WTC11 (cell line): ENCODE measurements around the gene HERC2. TPM values are rescaled to one million over a fixed set of nuclear protein-coding genes. Genes with fewer than 3 reads are reported as not detected.
"Not testable (repeated sequence)": the region's sequence is repeated elsewhere in the genome, so short reads cannot be mapped to it uniquely, and the experiment has no call there.

Experiments
- ATAC-seq: fragments of 200-7000 bp; cut with Tn5 transposase; 2 replicates; pipeline ENCODE4 v1.10.0; 2021; ENCODE audit warnings: mild to moderate bottlenecking, moderate library complexity
- CTCF ChIA-PET: fragments of 300-600 bp; sonication (Branson Sonifier 250); formaldehyde crosslinking; loops from one replicate; lab custom pipeline; 2021; ENCODE audit warnings: antibody characterized with exemption; lab: Charles Lee
- POLR2A ChIA-PET: fragments of 350-600 bp; sonication (Branson Sonifier 250); formaldehyde crosslinking; loops from one replicate; lab custom pipeline; 2021; ENCODE audit warnings: antibody characterized with exemption; lab: Charles Lee
- DNase-seq: peaks from one replicate; pipeline ENCODE4 v3.0.0; 2021; ENCODE audit warnings: low spot score
- H3K27ac Mint-ChIP-seq: 2 replicates; pipeline ENCODE4 v1.8.0; 2021; ENCODE audit warnings: mixed read lengths
- H3K27me3 Mint-ChIP-seq: 2 replicates; pipeline ENCODE4 v1.8.0; 2021; ENCODE audit warnings: low read depth, mild to moderate bottlenecking, moderate library complexity, mixed read lengths
- H3K36me3 Mint-ChIP-seq: 2 replicates; pipeline ENCODE4 v1.8.0; 2021; ENCODE audit warnings: mixed read lengths
- H3K4me1 Mint-ChIP-seq: 2 replicates; pipeline ENCODE4 v1.8.0; 2022; ENCODE audit warnings: mixed read lengths
- H3K4me3 Mint-ChIP-seq: 2 replicates; pipeline ENCODE4 v1.8.0; 2021; ENCODE audit warnings: mild to moderate bottlenecking, moderate library complexity, mixed read lengths
- H3K9me3 Mint-ChIP-seq: 2 replicates; pipeline ENCODE4 v1.8.0; 2021; ENCODE audit warnings: mixed read lengths
- CTCF ChIP-seq: fragments of 200-600 bp; IDR thresholded peaks from 2 replicates; pipeline ENCODE4 v1.8.0; 2022; ENCODE audit warnings: antibody characterized with exemption
- ETV6 ChIP-seq: sonication (generic); formaldehyde crosslinking; IDR thresholded peaks from 2 replicates; pipeline ENCODE4 v1.8.1; 2022; ENCODE audit warnings: mild to moderate bottlenecking, missing genetic modification reagents
- FOXJ3 ChIP-seq: sonication (generic); formaldehyde crosslinking; IDR thresholded peaks from 2 replicates; pipeline ENCODE4 v1.9.0; 2021; ENCODE audit warnings: missing genetic modification reagents, mild to moderate bottlenecking, borderline replicate concordance
- IRF1 ChIP-seq: sonication (generic); formaldehyde crosslinking; IDR thresholded peaks from 2 replicates; pipeline ENCODE4 v1.8.0; 2023; ENCODE audit warnings: missing genetic modification reagents
- TEAD1 ChIP-seq: sonication (generic); formaldehyde crosslinking; IDR thresholded peaks from 2 replicates; pipeline ENCODE4 v1.8.0; 2022; ENCODE audit warnings: mild to moderate bottlenecking, missing genetic modification reagents
- TP53 ChIP-seq: sonication (generic); formaldehyde crosslinking; IDR thresholded peaks from 2 replicates; pipeline ENCODE4 v1.8.1; 2023; ENCODE audit warnings: mild to moderate bottlenecking, missing genetic modification reagents
- ZNF232 ChIP-seq: sonication (generic); formaldehyde crosslinking; IDR thresholded peaks from 2 replicates; pipeline ENCODE4 v1.8.0; 2022; ENCODE audit warnings: mild to moderate bottlenecking, missing genetic modification reagents
- ZNF532 ChIP-seq: fragments of 250-450 bp; sonication (Bioruptor Pico); IDR thresholded peaks from 2 replicates; pipeline ENCODE4 v1.9.0; 2021; ENCODE audit warnings: mild to moderate bottlenecking, borderline replicate concordance
- total RNA-seq: library from RNA; stranded (reverse); gene quantifications from 3 replicates; pipeline ENCODE4 v1.2.3, GENCODE V29; 2021
- TF ChIP-seq, protein P1 (sequence below): fragments of 250-450 bp; sonication (Bioruptor Pico); conservative IDR thresholded peaks from 2 replicates; pipeline ENCODE4 v1.9.0; 2021; ENCODE audit warnings: mild to moderate bottlenecking
- TF ChIP-seq, protein P2 (sequence below): fragments of 250-450 bp; sonication (Bioruptor Pico); IDR thresholded peaks from 2 replicates; pipeline ENCODE4 v2.1.2; 2022; ENCODE audit warnings: mild to moderate bottlenecking, moderate library complexity
- TF ChIP-seq, protein P3 (sequence below): sonication (generic); formaldehyde crosslinking; IDR thresholded peaks from 2 replicates; pipeline ENCODE4 v1.8.0; 2022; ENCODE audit warnings: missing genetic modification reagents

HERC2 gene
- total RNA-seq, 1 experiment from 2014 or later = 81.5 TPM

- TF ChIP-seq, protein P1, sequence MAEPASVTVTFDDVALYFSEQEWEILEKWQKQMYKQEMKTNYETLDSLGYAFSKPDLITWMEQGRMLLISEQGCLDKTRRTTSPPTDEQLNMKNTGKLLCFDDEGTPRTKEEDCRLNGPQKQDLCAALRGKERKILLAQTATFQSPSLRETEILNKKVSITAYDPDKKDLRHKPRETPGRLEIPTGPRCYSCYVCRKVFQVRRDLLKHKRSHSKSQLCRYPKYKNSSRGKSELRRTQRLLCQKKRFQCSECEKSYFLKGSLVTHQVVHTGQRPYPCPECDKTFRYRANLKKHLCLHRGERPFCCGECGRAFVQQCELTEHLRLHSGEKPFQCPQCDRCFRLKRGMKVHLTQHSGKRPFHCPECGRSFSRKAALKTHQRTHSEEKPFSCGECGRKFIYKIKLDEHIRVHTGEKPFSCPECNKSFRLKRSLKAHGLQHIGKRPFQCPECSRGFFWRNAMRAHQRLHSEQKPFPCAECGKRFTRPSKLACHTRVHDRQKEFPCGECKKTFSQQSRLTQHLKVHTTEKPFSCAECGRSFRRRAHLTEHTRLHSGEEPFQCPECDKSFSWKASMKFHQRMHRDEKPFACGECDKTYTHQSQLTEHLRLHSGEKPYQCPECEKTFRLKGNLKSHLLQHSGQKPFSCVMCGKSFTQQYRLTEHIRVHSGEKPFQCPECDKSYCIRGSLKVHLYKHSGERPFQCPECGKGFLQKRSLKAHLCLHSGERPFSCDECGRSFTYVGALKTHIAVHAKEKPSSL (CRISPR knock-in tag) = no peak
- no peak for TF ChIP-seq ETV6
- TF ChIP-seq, protein P2, sequence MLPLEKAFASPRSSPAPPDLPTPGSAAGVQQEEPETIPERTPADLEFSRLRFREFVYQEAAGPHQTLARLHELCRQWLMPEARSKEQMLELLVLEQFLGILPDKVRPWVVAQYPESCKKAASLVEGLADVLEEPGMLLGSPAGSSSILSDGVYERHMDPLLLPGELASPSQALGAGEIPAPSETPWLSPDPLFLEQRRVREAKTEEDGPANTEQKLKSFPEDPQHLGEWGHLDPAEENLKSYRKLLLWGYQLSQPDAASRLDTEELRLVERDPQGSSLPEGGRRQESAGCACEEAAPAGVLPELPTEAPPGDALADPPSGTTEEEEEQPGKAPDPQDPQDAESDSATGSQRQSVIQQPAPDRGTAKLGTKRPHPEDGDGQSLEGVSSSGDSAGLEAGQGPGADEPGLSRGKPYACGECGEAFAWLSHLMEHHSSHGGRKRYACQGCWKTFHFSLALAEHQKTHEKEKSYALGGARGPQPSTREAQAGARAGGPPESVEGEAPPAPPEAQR = no peak
- no peak for TF ChIP-seq FOXJ3 (CRISPR knock-in tag)
- TF ChIP-seq TP53 (CRISPR knock-in tag) = no peak
- TF ChIP-seq, protein P3, sequence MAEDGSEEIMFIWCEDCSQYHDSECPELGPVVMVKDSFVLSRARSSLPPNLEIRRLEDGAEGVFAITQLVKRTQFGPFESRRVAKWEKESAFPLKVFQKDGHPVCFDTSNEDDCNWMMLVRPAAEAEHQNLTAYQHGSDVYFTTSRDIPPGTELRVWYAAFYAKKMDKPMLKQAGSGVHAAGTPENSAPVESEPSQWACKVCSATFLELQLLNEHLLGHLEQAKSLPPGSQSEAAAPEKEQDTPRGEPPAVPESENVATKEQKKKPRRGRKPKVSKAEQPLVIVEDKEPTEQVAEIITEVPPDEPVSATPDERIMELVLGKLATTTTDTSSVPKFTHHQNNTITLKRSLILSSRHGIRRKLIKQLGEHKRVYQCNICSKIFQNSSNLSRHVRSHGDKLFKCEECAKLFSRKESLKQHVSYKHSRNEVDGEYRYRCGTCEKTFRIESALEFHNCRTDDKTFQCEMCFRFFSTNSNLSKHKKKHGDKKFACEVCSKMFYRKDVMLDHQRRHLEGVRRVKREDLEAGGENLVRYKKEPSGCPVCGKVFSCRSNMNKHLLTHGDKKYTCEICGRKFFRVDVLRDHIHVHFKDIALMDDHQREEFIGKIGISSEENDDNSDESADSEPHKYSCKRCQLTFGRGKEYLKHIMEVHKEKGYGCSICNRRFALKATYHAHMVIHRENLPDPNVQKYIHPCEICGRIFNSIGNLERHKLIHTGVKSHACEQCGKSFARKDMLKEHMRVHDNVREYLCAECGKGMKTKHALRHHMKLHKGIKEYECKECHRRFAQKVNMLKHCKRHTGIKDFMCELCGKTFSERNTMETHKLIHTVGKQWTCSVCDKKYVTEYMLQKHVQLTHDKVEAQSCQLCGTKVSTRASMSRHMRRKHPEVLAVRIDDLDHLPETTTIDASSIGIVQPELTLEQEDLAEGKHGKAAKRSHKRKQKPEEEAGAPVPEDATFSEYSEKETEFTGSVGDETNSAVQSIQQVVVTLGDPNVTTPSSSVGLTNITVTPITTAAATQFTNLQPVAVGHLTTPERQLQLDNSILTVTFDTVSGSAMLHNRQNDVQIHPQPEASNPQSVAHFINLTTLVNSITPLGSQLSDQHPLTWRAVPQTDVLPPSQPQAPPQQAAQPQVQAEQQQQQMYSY (CRISPR knock-in tag) = no peak
- no peak for TF ChIP-seq ZNF532 (CRISPR knock-in tag)
- TF ChIP-seq CTCF = no peak
- TF ChIP-seq TEAD1 (CRISPR knock-in tag) = no peak
- no peak for TF ChIP-seq IRF1
- no peak for TF ChIP-seq ZNF232 (CRISPR knock-in tag)
Measured at GRCh38 chr15:28228096-28228495, 93.9 kb downstream of the HERC2 start (continued).

GRCh38 chr15:28227303-28227702 is 94.7 kb downstream of the HERC2 start:
- H3K36me3 Mint-ChIP-seq = peaks cover 59% of the 10 kb centered on the region
- H3K9me3 Mint-ChIP-seq, POLR2A ChIA-PET, CTCF ChIA-PET, ATAC-seq, H3K27ac Mint-ChIP-seq, H3K4me3 Mint-ChIP-seq, DNase-seq, H3K4me1 Mint-ChIP-seq, H3K27me3 Mint-ChIP-seq: not testable (repeated sequence)

DNA sequence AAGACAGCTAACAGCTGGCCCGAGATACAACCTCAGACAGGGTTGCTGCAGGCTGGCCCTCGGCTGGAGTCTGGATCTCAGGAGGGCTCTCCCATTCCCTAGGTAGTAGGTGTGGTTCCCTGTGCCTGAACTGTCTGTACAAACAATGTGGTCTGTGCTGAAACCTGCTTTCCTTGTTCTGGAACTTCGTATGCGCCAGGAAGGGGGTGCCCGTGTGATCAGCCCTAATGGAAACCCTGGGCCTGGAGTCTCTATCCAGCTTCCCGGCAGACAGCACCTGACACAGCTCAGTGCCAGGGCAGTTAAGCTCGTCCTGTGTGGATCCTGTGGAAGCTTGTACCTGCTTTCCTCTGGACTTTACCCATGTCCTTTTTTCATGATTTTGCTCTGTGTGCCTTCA is 99.4 kb downstream of the HERC2 start:
- H3K4me1 Mint-ChIP-seq, H3K4me3 Mint-ChIP-seq, H3K27ac Mint-ChIP-seq, POLR2A ChIA-PET, CTCF ChIA-PET, DNase-seq, H3K9me3 Mint-ChIP-seq, ATAC-seq, H3K27me3 Mint-ChIP-seq: not testable (repeated sequence)
- peaks cover 60% of the 10 kb centered on the region for H3K36me3 Mint-ChIP-seq

GRCh38 chr15:28221696-28222095 is 100.3 kb downstream of the HERC2 start:
- CTCF ChIA-PET = not testable (repeated sequence)

More at GRCh38 chr15:28221696-28222095, 100.3 kb downstream of the HERC2 start:
- POLR2A ChIA-PET, ATAC-seq, H3K27ac Mint-ChIP-seq, H3K27me3 Mint-ChIP-seq, H3K4me1 Mint-ChIP-seq, H3K9me3 Mint-ChIP-seq, DNase-seq, H3K4me3 Mint-ChIP-seq: not testable (repeated sequence)
- peaks cover 58% of the 10 kb centered on the region for H3K36me3 Mint-ChIP-seq
